Calu3 (cell line): ENCODE results near the gene NFKBIA. TPM values are rescaled to one million over a fixed set of nuclear protein-coding genes. Genes with fewer than 3 reads are reported as not detected.

Experiments used
- BruUV-seq: library from RNA; stranded (reverse); fragments of 400-500 nt; replicated peaks from 2 replicates; lab custom pipeline; 2021; lab: Mats Ljungman, UMichigan
- CTCF ChIA-PET: fragments of 300-600 bp; sonication (Branson Sonifier 250); formaldehyde crosslinking; loops from one replicate; lab custom pipeline; 2022; ENCODE audit warnings: antibody characterized with exemption; lab: Charles Lee
- DNase-seq: peaks from one replicate; pipeline ENCODE4 v3.0.0; 2022
- H3K27ac Mint-ChIP-seq: one replicate; pipeline ENCODE4 v1.8.0; 2022; ENCODE audit warnings: mixed read lengths; ENCODE audit not compliant: unreplicated experiment
- H3K27me3 Mint-ChIP-seq: one replicate; pipeline ENCODE4 v1.8.0; 2022; ENCODE audit warnings: mixed read lengths; ENCODE audit not compliant: unreplicated experiment
- H3K36me3 Mint-ChIP-seq: one replicate; pipeline ENCODE4 v1.8.0; 2022; ENCODE audit warnings: mild to moderate bottlenecking, moderate library complexity, mixed read lengths; ENCODE audit not compliant: insufficient read depth, unreplicated experiment
- H3K4me1 Mint-ChIP-seq: one replicate; pipeline ENCODE4 v1.8.0; 2022; ENCODE audit warnings: mild to moderate bottlenecking, low read depth, mixed read lengths; ENCODE audit not compliant: unreplicated experiment
- H3K4me3 Mint-ChIP-seq: one replicate; pipeline ENCODE4 v1.8.0; 2022; ENCODE audit warnings: mild to moderate bottlenecking, low read depth, moderate library complexity, mixed read lengths; ENCODE audit not compliant: unreplicated experiment
- H3K9me3 Mint-ChIP-seq: one replicate; pipeline ENCODE4 v1.8.0; 2022; ENCODE audit warnings: low read depth, mixed read lengths; ENCODE audit not compliant: unreplicated experiment
- intact Hi-C: fragments of 100-400 bp; cut with micrococcal nuclease; formaldehyde crosslinking; loops from one replicate; pipeline ENCODE4 v1.10.0; 2022; ENCODE audit not compliant: unreplicated experiment
- total RNA-seq: library from RNA; stranded (reverse); gene quantifications from 2 replicates; pipeline ENCODE4 v1.2.3, GENCODE V29; 2022
- TF ChIP-seq, protein P1 (sequence below): fragments of 200-600 bp; IDR thresholded peaks from one replicate; pipeline ENCODE4 v1.8.0; 2022; ENCODE audit warnings: antibody characterized with exemption; ENCODE audit not compliant: unreplicated experiment

Gene NFKBIA
- total RNA-seq, 1 experiment from 2014 or later = 111 TPM

DNA sequence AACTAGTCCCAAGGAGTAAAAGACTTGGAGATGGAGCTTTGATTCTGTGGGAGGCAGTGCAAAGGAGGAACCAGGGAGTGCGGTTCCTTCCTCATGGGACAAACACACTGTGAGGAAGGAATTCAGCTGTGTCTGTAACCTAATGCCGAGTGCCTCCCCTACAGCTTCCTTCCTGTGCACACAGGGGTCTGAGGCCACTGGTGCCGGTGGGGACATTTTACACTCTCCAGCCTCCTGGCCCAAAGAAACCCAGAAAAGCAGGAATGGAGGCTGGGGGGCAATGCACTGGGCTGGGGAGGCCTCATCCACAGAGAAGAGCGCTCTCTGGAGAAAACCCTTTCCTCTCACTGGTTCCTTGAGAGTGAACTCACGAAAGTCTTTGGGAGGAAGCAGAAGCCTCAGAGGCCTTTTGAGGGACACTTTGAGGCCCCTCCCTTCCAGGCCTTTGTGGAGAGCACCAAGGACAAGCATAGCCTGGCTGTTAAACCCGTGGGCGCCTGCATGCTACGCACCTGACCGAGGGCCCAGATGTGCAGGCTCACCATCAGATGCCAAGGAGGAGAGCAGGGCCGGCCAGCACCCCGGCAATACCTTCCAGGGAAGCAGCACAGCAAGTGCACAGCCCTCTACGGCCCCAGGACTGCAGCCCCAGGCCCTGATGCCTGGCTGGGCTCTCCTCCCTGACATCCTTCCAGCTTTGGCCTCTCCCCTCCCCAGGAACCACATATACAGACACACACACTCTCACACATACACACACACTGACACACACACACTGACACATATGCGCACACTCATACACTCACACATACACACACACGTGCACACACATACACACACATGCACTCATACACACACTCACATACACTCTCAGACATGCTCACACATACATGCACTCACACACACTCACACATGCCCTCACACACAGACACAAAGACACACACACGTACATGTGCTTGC, 52.0 kb downstream of the NFKBIA start:
- no TSS peak for BruUV-seq
- Mint-ChIP-seq H3K4me3 (no peak overlapping the region), H3K4me1 (peaks cover 44% of the 10 kb centered on the region), H3K27me3 (no peaks in the 10 kb centered on the region), H3K27ac (no peak overlapping the region), H3K9me3 (no peaks in the 10 kb centered on the region), H3K36me3 (peaks cover 16% of the 10 kb centered on the region)
- CTCF ChIA-PET = interaction anchor here (0.9 kb wide), 1 partner anchor 11 kb away, joined by 4 read pairs; no protein-coding TSS in a partner anchor
- intact Hi-C loops = no loop called here
- TF ChIP-seq, protein P1, sequence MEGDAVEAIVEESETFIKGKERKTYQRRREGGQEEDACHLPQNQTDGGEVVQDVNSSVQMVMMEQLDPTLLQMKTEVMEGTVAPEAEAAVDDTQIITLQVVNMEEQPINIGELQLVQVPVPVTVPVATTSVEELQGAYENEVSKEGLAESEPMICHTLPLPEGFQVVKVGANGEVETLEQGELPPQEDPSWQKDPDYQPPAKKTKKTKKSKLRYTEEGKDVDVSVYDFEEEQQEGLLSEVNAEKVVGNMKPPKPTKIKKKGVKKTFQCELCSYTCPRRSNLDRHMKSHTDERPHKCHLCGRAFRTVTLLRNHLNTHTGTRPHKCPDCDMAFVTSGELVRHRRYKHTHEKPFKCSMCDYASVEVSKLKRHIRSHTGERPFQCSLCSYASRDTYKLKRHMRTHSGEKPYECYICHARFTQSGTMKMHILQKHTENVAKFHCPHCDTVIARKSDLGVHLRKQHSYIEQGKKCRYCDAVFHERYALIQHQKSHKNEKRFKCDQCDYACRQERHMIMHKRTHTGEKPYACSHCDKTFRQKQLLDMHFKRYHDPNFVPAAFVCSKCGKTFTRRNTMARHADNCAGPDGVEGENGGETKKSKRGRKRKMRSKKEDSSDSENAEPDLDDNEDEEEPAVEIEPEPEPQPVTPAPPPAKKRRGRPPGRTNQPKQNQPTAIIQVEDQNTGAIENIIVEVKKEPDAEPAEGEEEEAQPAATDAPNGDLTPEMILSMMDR = no peak
- no peak for DNase-seq

DNA sequence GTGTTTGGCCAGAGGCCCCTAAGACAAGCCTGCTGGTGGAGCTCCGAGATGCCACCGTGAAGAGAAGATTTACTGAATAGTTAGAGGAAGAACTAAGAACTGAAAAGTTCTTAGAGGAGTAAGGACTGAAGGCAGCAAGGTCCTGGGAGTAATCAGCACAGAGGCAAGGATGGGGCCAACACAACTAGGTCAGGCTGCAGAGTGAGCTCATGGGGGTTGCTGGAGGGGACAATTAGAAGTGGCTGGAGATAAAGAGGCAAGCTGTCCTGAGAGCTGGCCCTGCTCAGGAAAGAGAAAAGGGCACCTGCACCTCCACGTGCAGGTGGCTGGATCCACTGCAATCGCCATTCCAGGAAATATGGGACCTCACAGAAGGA, 52.7 kb downstream of the NFKBIA start:
- CTCF ChIA-PET = no interaction called here
- peaks cover 37% of the 10 kb centered on the region for H3K4me1 Mint-ChIP-seq
- no TSS peak for BruUV-seq
- no peaks in the 10 kb centered on the region for H3K9me3 Mint-ChIP-seq
- no peak for DNase-seq
- peaks cover 16% of the 10 kb centered on the region for H3K36me3 Mint-ChIP-seq
- no peak overlapping the region for H3K27ac Mint-ChIP-seq
- H3K4me3 Mint-ChIP-seq = no peak overlapping the region
- intact Hi-C loops = no loop called here
- H3K27me3 Mint-ChIP-seq = no peaks in the 10 kb centered on the region
- TF ChIP-seq, protein P1 = no peak

Other genes with a start within 250 kb of the NFKBIA start
- gene PSMA6, start 112.4 kb downstream of the NFKBIA start, total RNA-seq = 297 and 341 TPM in 2 replicates
- not detected in 2 replicates for gene INSM2, start 129.4 kb upstream of the NFKBIA start, total RNA-seq